ENCODE data around the gene ART5. TPM values are rescaled to one million over a fixed set of nuclear protein-coding genes. Genes with fewer than 3 reads are reported as not detected.

The ART5 gene
- total and polyA plus RNA-seq, 8 donors: 0.45 to 0.62 TPM; not detected in 6

DNA sequence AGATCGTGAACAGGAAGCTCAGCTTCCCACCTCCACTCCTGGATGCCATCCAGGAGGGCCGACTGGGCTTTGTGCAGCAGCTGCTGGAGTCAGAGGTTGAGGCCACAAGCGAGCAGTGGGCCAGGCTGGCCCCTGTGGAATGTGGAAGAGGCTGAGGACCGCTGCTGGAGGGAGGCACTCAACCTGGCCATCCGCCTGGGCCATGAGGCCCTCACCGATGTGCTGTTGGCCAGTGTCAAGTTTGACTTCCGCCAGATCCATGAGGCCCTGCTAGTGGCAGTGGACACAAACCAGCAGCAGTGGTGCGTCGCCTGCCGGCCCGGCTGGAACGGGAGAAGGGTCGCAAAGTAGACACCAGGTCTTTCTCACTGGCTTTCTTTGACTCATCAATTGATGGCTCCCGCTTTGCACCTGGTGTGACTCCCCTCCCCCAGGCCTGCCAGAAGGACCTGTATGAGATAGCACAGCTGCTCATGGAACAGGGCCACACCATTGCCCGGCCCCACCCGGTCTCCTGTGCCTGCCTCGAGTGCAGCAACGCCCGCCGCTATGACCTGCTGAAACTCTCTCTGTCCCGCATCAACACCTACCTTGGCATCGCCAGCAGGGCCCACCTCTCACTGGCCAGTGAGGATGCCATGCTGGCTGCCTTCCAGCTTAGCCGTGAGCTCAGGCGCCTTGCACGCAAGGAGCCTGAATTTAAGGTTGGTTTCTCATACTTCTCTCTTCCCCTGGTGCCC, 24.9 kb downstream of the ART5 start:
- DNase-seq: peak in 1 of 2 donors; percentile 19
- H3K36me3 ChIP-seq: no peaks in the 10 kb centered on the region
- intact Hi-C loops (cut with DNase I; ENCODE audit: low total_unique reads): no loop called here
- peaks cover 0 to 7% (median 0%) of the 10 kb centered on the region in 4 donors for H3K9me3 ChIP-seq
- no peak for TF ChIP-seq POLR2A (IDR thresholded peaks at IDR 0.05)
- no peak for TF ChIP-seq POLR2AphosphoS5 (IDR thresholded peaks at IDR 0.05)
- TF ChIP-seq, protein P1, sequence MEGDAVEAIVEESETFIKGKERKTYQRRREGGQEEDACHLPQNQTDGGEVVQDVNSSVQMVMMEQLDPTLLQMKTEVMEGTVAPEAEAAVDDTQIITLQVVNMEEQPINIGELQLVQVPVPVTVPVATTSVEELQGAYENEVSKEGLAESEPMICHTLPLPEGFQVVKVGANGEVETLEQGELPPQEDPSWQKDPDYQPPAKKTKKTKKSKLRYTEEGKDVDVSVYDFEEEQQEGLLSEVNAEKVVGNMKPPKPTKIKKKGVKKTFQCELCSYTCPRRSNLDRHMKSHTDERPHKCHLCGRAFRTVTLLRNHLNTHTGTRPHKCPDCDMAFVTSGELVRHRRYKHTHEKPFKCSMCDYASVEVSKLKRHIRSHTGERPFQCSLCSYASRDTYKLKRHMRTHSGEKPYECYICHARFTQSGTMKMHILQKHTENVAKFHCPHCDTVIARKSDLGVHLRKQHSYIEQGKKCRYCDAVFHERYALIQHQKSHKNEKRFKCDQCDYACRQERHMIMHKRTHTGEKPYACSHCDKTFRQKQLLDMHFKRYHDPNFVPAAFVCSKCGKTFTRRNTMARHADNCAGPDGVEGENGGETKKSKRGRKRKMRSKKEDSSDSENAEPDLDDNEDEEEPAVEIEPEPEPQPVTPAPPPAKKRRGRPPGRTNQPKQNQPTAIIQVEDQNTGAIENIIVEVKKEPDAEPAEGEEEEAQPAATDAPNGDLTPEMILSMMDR (IDR thresholded peaks at IDR 0.05): no peak
- no peak for TF ChIP-seq EP300 (IDR thresholded peaks at IDR 0.05)
- H3K27ac ChIP-seq: no peak overlapping the region
- WGBS, 5 donors: 71 to 79% (median 78%) methylated on average over 15 to 25 of the region's 25 CpGs
- H3K4me3 ChIP-seq: no peak overlapping the region
- H3K27me3 ChIP-seq: no peaks in the 10 kb centered on the region
- H3K4me1 ChIP-seq: no peaks in the 10 kb centered on the region

DNA sequence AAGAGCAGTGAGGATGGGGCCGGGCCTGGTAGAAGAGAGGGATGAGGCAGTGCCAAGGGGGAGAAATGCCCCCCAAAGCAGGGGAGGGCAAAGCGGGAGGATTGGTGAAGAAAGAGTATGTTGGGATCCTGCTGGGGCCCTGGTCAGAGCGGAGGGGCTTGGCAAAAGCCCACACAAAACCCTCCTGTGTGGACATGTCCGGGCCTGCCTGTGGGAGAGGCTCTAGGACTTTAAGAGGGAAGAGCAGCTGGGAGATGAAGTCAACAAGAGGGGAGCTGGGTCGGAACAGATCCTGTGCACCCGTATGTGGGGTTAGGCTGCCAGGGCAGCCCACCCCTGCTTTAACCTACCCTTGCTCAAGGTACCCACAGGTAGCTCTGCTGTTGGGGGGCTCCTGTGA, 25.8 kb downstream of the ART5 start:
- Histone ChIP-seq H3K36me3 (no peaks in the 10 kb centered on the region), H3K9me3 (peaks cover 0 to 7% (median 0%) of the 10 kb centered on the region in 4 donors), H3K4me1 (no peaks in the 10 kb centered on the region), H3K4me3 (no peak overlapping the region), H3K27me3 (no peaks in the 10 kb centered on the region), H3K27ac (no peak overlapping the region)
- intact Hi-C loops (cut with DNase I; ENCODE audit: low total_unique reads): no loop called here
- 84 to 93% (median 86%) methylated on average over 6 of the region's 6 CpGs for WGBS, 5 donors
- TF ChIP-seq, protein P1 (IDR thresholded peaks at IDR 0.05): no peak
- no peak for TF ChIP-seq POLR2A (IDR thresholded peaks at IDR 0.05)
- no peak for DNase-seq

- Histone ChIP-seq H3K4me1 (no peaks in the 10 kb centered on the region), H3K27ac (no peak overlapping the region)
Observed at GRCh38 chr11:3614742-3615171, 27.0 kb downstream of the ART5 start.

GRCh38 chr11:3613998-3614741, 27.6 kb downstream of the ART5 start:
- H3K4me1 ChIP-seq: no peaks in the 10 kb centered on the region
- TF ChIP-seq, protein P1 (IDR thresholded peaks at IDR 0.05): no peak
- TF ChIP-seq POLR2A (IDR thresholded peaks at IDR 0.05) (no peak), EP300 (IDR thresholded peaks at IDR 0.05) (no peak), POLR2AphosphoS5 (IDR thresholded peaks at IDR 0.05) (no peak)
- no peak overlapping the region for H3K4me3 ChIP-seq
- intact Hi-C loops (cut with DNase I; ENCODE audit: low total_unique reads): no loop called here
- H3K27ac ChIP-seq: no peak overlapping the region
- WGBS, 5 donors: 56 to 69% (median 65%) methylated on average over 10 of the region's 10 CpGs
- no peaks in the 10 kb centered on the region for H3K36me3 ChIP-seq
- DNase-seq: no peak
- H3K9me3 ChIP-seq: peaks cover 0 to 7% (median 0%) of the 10 kb centered on the region in 4 donors
- H3K27me3 ChIP-seq: no peaks in the 10 kb centered on the region

More at GRCh38 chr11:3614742-3615171, 27.0 kb downstream of the ART5 start:
- peaks cover 0 to 7% (median 0%) of the 10 kb centered on the region in 4 donors for H3K9me3 ChIP-seq
- DNase-seq: peak in 1 of 2 donors; percentile 16
- H3K4me3 ChIP-seq: no peak overlapping the region
- H3K27me3 ChIP-seq: no peaks in the 10 kb centered on the region
- TF ChIP-seq, protein P1 (IDR thresholded peaks at IDR 0.05): no peak
- no peak for TF ChIP-seq EP300 (IDR thresholded peaks at IDR 0.05)
- no peak for TF ChIP-seq POLR2A (IDR thresholded peaks at IDR 0.05)
- no peak for TF ChIP-seq POLR2AphosphoS5 (IDR thresholded peaks at IDR 0.05)
- WGBS, 5 donors: 37 to 63% (median 47%) methylated on average over 5 of the region's 5 CpGs
- intact Hi-C loops (cut with DNase I; ENCODE audit: low total_unique reads): no loop called here
- no peaks in the 10 kb centered on the region for H3K36me3 ChIP-seq
